ENCODE data around the gene HPSE. TPM values are rescaled to one million over a fixed set of nuclear protein-coding genes. Genes with fewer than 3 reads are reported as not detected.
A peak's percentile ranks its signal among the peaks of the same experiment; 100 is the strongest.

HPSE gene
- total and polyA plus RNA-seq, 9 of the 15 experiments (the other 6 are each of a cell fraction or from before 2014, with no cell fraction given) = 0.01 to 0.42 (median 0.14) TPM; not detected in 1

DNA sequence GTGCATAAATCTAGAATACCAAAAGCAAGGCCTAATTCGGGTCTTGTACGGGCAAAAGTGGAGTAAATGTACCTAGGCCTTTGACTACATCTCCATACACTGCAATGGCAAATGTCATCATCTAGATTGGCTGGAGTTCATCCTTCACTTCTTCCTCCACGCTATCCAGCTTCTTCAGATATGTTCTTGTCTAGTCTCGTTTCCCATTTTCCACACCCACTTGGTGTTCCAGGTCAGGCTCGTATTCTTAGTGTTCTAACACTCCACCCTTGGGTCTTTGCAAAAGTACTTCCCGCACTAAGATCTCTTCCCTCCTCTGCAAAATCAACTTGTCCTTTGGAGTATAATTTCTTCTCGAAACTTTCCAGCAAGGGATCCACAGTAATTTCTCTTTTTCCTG is 51.5 kb downstream of the HPSE start:
- no peak for FAIRE-seq
- no peak overlapping the region for H3K27ac ChIP-seq (ENCODE audit: extremely low read depth, low read depth, low read length)
- peaks cover 8% of the 10 kb centered on the region for H3K36me3 ChIP-seq (ENCODE audit: control insufficient read depth, insufficient read depth, low read length)
- no peaks in the 10 kb centered on the region for H3K9me3 ChIP-seq (replicated peaks; ENCODE audit: control insufficient read depth, insufficient read depth, low read depth, low read length)
- H3K4me3 ChIP-seq = 0 out of 2 replicates have a peak overlapping the region, but pooled peaks have one; percentile 75
- H2AFZ ChIP-seq (ENCODE audit: low read depth, low read length) = peak overlapping the region; percentile 99; the same call in 1 of the 2 replicates
- in situ Hi-C loops (cut with MboI) = no loop called here
- no peak overlapping the region; the same call in 1 of the 2 replicates for H3K4me2 ChIP-seq (ENCODE audit: insufficient read depth, low read length)
- H3K9ac ChIP-seq (ENCODE audit: insufficient read depth in 1 of 2, low read depth in 2 of 2, low read length in 2 of 2) = peak overlapping the region in 1 of 2 experiments; percentile 86; a peak in 1 of 4 replicates
- peaks cover 5 to 15% of the 10 kb centered on the region in 2 experiments; a peak in 4 of 5 replicates for H3K4me1 ChIP-seq (replicated peaks in 1 of 2; ENCODE audit: control insufficient read depth in 2 of 2, insufficient read depth in 2 of 2, low read length in 2 of 2)
- DNase-seq (ENCODE audit: extremely low read depth in 1 of 4, low spot score in 3 of 4) = no peak
- H3K27me3 ChIP-seq (ENCODE audit: control insufficient read depth in 2 of 2, insufficient read depth in 2 of 2, low read length in 2 of 2) = no peaks in the 10 kb centered on the region
- ChIA-PET CTCF (ENCODE audit: low intra/inter-chr PET ratio) (interaction anchor here (1.2 kb wide), 1 partner anchor 229 kb away, joined by 3 read pairs; no protein-coding TSS in a partner anchor), POLR2A (interaction anchor here (1.7 kb wide), 1 partner anchor 9 kb away, joined by 10 read pairs; no protein-coding TSS in a partner anchor)
- no peaks in the 10 kb centered on the region for H3K9me1 ChIP-seq (ENCODE audit: control insufficient read depth, insufficient read depth, low read length)
- peaks cover 9% of the 10 kb centered on the region; the same call in 1 of the 3 replicates for H3K79me2 ChIP-seq (ENCODE audit: control insufficient read depth, insufficient read depth, low read length)
- WGBS (ENCODE audit: insufficient coverage, low coverage, missing lambda C conversion rate) = 65% methylated on average over 7 of the region's 7 CpGs
- ATAC-seq = no peak
- H4K20me1 ChIP-seq (replicated peaks; ENCODE audit: control insufficient read depth, insufficient read depth, low read length) = no peaks in the 10 kb centered on the region
- intact Hi-C loops (cut with micrococcal nuclease) = loop anchor here (5.0 kb wide), 1 partner anchor 381 kb away; the partner anchor contains the start of gene THAP9
- TSS peak; percentile 57 for BruUV-seq (replicated peaks)
- TF ChIP-seq STAT6 (CRISPR knock-in tag; IDR thresholded peaks at IDR 0.05) = no peak
- TF ChIP-seq U2AF1 (optimal IDR thresholded peaks at IDR 0.05; ENCODE audit: low read depth, low read length) = no peak
- TF ChIP-seq NUFIP1 (IDR thresholded peaks at IDR 0.05; ENCODE audit: partially characterized antibody) = no peak
- TF ChIP-seq, protein P1, sequence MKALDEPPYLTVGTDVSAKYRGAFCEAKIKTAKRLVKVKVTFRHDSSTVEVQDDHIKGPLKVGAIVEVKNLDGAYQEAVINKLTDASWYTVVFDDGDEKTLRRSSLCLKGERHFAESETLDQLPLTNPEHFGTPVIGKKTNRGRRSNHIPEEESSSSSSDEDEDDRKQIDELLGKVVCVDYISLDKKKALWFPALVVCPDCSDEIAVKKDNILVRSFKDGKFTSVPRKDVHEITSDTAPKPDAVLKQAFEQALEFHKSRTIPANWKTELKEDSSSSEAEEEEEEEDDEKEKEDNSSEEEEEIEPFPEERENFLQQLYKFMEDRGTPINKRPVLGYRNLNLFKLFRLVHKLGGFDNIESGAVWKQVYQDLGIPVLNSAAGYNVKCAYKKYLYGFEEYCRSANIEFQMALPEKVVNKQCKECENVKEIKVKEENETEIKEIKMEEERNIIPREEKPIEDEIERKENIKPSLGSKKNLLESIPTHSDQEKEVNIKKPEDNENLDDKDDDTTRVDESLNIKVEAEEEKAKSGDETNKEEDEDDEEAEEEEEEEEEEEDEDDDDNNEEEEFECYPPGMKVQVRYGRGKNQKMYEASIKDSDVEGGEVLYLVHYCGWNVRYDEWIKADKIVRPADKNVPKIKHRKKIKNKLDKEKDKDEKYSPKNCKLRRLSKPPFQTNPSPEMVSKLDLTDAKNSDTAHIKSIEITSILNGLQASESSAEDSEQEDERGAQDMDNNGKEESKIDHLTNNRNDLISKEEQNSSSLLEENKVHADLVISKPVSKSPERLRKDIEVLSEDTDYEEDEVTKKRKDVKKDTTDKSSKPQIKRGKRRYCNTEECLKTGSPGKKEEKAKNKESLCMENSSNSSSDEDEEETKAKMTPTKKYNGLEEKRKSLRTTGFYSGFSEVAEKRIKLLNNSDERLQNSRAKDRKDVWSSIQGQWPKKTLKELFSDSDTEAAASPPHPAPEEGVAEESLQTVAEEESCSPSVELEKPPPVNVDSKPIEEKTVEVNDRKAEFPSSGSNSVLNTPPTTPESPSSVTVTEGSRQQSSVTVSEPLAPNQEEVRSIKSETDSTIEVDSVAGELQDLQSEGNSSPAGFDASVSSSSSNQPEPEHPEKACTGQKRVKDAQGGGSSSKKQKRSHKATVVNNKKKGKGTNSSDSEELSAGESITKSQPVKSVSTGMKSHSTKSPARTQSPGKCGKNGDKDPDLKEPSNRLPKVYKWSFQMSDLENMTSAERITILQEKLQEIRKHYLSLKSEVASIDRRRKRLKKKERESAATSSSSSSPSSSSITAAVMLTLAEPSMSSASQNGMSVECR (CRISPR knock-in tag; IDR thresholded peaks at IDR 0.05) = no peak
- no peak for TF ChIP-seq PHTF2 (CRISPR knock-in tag; IDR thresholded peaks at IDR 0.05)
- no peak for TF ChIP-seq CREB3L1 (IDR thresholded peaks at IDR 0.05; ENCODE audit: borderline replicate concordance, low read depth)
- TF ChIP-seq ZNF134 (CRISPR knock-in tag; conservative IDR thresholded peaks at IDR 0.05) = no peak
- no peak for TF ChIP-seq ZNF41 (CRISPR knock-in tag; conservative IDR thresholded peaks at IDR 0.05)
- no peak for TF ChIP-seq ZNF707 (CRISPR knock-in tag; conservative IDR thresholded peaks at IDR 0.05)
- no peak for TF ChIP-seq SNIP1 (IDR thresholded peaks at IDR 0.05; ENCODE audit: low read depth)
- TF ChIP-seq DIDO1 (tag; IDR thresholded peaks at IDR 0.05; ENCODE audit: low read depth) = no peak
- TF ChIP-seq ZNF766 (CRISPR knock-in tag; conservative IDR thresholded peaks at IDR 0.05) = no peak
- no peak for TF ChIP-seq ARHGAP35 (IDR thresholded peaks at IDR 0.05; ENCODE audit: partially characterized antibody)
- no peak for TF ChIP-seq RB1 (IDR thresholded peaks at IDR 0.05; ENCODE audit: low read depth)
- no peak for TF ChIP-seq SRSF9 (IDR thresholded peaks at IDR 0.05; ENCODE audit: borderline replicate concordance, low read depth, low read length)

Data from K562 (cell line).